ENCODE results near the gene GALNTL6.

The GALNTL6 gene

DNA sequence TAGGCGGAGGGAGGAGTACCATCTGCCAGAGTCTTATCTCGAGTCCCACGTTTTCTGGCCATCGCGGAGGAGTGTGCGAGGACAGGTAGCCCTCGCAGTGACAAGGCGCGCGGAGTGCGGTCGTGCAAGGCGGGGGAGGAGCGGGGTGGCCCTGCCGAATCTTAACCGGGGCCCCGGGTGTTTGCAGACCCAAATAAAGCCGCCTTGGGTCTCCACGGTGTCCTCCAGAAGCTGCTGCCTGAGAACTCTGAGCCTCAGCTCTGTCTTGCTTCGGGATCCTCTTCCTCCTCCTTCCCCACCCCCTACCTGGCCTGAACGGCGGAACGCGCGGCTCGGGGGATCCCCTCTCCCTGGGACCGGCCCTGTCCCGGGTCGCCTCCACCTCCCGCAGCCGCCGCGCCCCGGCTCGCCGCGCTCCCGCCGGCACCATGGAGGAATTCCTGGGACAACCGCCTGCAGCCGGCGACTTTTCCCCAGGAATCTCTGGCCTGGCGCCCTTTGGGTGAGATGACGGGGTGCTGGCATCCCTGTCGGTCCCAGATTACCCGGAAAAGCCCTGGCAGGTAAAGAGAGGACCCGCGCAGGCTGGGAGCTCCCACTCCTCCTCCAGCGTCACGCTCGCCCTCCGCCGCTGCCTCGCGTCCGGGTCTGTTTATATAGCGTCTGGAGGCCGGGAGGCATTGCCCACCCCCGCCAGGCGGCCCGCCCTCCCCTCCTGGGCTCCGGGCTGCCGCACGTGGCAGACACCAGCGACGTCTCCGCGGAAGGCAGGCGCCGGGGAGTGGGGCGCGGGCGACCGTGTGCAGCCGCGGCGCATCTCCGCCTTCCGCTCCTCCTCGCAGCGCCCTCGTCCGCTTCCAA is at the start of gene GALNTL6:
Gene GALNTL6 (plus strand): TSS at position 740 of the 861 bp plus-strand sequence.
- no peak for DNase-seq

DNA sequence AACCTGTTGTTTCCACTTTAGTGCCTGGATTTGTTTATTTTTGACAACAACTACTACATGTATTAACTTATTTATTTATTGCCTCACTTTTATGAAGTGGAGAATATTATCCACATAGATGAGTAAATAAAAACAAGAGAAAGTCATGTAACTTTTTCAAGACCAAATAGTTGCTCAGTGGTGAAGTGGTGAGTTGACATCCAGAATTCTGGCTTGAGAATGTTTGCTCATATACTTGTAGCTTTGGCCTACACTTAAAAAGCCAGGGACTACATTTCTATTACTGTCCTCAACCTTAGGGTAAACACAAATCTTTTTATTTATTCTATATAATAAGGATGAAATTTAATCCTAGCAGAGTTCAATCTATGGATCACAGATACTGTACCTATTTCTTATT is 47.7 kb upstream of the GALNTL6 start:
- DNase-seq = no peak

DNA sequence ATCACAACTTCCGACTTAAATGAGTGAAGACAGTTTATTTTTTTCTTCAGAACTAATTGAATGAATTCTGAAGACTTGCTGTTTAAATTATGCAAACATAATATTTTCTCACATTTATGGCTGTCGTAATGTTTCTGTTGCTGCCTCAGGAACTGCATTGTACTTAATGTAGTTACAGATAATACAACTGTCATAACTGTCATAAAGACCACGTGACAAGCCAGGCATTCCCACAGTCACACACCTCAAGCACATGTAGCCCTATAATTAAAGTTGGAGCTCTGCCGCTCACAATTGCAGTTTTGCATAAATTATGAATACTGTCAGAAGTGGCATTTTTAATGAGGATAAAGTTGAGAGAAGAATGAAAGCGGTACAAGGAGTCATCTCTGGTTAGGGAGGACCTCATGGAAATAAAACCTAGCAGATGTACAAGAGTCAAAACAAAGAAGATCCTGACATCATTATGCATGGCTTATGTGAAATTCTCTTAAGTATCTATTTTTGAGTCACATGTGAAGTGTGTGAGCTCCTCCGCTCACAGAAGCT is 38.5 kb upstream of the GALNTL6 start:
- DNase-seq = no peak

DNA sequence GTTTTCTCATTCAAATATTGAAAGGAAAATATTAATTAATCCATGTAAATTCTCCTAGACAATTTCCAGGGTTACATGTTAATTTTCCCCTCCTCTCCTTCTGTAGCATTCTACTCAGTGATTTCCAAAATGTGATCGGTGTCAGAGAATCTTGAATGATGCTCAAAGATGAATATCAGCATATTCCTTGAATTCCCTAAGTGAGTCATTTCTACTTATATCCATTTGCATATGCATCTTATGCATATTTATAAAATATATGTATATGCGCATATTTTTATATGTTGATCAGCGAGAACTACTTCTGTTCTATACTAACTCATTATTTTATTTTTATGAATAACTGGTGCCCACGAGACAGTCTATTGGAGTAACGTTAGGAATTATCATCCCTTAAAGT is 33.9 kb upstream of the GALNTL6 start:
- no peak for DNase-seq

DNA sequence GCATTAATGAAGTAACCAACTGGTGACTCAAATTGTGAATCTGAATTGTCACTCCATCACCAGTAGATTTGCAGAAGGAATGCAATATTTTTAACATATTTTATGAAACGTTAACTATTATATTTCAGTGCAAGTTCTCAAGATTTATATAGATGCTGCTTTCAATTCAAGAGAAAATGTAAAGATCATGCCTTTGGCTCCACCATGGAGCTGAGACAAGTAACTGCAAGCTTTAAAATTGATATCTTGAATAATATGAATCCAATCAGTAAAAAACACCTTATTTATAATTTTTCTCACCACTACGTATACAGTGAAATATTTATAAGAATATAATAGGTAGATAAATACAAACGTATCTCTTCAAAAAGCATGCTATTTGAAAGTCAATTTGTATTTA is 27.8 kb upstream of the GALNTL6 start:
- DNase-seq = no peak

DNA sequence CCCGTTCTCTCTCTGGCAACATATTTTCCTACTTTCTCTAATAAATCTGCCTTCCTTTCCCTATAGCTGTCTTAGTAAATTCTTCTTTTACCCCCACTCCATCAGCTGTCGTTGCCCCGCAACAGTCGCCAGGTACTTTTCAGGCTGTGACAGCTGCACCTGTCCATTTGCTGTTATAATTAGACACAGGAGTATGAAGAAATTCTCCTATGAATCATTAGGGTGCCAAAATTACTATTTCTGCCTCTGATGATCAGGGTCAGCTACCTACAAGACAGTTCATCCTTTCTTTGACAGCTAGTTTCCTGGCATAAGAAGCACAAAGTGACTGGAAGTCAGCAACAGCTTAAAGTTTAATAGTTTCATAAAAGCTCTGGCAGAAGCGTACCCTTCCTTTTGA is 19.5 kb upstream of the GALNTL6 start:
- no peak for DNase-seq

DNA sequence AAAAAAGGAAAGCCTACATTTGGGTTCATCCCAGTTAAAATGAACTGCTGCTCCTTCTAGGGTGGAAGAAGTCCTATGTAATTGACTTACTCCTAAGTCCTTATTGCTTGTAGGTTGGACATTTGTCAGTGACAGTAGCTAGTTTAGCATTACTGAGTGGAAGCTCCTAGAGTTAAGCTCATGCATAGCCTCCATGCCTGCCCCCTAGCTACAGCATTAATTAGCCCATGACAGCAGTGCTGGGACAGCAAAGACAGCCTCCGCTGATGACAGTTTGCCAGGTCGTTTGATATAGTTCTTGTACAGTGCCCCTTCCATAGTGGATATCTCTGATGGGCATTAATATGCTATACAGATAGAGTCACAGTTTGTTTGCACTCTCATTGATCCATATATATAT is 18.7 kb upstream of the GALNTL6 start:
- DNase-seq = no peak

DNA sequence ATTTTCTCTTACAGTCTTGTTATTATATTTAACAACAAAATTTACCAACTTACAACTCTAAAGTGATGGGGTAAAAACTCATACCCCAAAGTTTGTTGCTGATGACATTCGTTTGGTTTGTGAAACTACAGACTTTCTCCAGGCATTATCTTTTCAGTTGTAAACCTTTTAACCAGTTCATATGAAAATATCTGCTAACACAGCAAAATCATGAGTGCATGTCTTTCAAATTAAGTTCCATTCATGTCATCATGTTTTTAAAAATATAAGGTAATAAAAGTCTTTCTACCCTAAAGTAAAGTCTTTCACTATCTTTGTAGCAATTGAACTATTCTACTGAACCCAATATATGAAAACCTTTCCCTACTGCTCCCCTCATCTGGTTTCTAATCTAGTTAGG is 3.4 kb upstream of the GALNTL6 start:
- no peak for DNase-seq

DNA sequence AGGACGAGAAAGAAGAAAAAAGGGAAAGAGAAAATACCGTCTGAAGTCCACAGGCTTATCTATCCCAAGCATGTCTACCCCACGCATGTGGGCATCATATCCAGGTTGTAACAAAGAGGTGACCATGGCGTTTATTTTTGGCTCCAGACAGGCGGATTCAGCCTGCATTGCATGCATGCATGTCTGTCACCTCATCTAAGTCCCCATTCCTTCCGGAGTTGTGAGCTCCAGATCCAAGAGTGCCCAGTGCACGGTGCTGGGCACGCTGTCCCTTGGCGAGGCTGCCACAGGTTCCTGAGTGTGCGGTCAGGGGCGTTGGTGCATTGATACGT is 905 bp upstream of the GALNTL6 start:
- DNase-seq = no peak

DNA sequence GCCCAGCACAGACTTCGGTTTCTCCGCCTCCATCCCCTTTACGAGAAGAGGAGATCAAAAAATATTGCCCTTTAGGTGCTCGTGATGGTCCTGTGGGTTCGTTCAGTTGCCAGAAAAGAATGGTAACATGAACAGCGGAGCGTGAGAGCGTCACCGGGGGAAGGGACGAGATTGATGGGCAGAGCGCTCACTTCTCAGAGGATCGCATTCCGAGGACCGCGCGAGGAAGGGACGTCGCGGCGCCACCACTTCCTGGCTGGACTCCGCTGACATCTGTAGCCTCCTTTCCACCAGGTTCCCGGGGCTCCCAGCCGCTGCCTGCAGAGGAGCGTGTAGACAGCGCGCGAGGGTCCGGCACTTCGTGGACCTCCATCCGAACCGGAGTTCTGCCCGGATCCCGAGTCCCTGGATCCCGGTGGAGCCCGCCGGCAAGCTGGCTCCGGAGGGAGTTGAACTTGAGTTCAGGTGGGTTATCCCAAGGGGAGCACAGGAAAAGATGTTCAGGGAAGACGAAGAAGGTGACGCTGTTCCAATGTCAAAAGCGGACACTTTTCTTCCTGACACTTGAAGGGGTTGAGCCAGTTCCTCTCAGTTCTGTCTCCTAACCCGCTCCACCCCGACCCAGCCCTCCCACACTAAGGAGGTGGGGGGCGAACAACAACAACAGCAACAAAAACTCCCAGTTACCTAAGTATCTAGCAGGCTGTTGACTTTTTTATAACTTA is 484 bp downstream of the GALNTL6 start:
- no peak for DNase-seq

DNA sequence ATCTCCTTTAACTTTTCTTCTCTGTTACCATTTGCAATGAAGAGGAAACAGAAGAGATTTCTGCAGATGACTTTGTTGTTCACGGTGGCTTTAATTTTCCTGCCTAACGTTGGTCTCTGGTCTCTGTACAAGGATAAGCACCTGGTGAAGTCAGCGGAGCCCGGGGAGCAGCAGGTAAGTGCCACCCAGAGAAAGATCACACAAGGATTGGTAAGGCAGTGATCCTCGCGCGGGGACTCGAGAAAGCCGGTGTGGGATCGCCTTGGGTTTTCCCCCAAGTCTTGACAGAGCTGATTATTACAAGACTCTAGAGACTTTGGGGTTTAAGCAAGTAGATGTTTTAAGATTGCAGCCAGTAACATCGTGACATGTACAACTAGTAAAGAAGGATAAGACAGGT is 1.3 kb downstream of the GALNTL6 start:
- DNase-seq = no peak

DNA sequence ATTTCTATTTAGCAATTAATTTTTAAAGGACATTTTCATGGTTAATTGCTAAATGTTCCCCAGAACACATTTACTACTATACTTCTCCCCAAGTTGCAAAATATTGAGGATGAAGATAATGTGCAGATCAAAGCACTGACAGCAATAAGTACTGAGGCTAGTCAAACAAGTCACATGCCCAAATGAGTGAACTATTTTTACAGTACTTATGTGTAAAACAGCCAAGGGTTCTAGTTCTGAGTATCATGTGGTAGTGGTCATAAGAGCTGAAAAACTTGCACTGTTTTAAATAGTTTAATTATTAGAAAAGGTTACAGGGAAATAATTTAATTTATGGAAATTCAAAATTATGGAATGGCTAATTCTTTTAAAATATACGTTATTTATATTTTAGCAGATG is 3.8 kb downstream of the GALNTL6 start:
- no peak for DNase-seq

DNA sequence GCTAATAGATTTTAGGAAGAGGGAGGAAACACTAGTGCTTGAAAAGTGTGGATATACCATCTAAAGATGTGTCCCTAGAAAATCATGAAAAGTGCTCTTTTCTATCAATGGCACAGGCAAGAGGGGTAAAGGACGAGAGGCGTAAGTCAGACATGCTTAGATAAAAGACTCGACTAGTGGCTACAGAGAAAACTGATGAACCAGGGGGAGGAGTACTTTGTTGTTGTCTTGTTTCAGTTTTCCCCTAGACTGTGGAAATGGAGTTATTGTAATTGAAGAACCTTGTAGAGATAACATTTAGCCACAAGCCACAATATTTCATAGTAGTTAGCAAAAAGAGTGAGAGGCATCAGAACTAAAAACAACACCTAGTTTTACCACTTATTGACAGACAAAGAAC is 21.4 kb downstream of the GALNTL6 start:
- no peak for DNase-seq

DNA sequence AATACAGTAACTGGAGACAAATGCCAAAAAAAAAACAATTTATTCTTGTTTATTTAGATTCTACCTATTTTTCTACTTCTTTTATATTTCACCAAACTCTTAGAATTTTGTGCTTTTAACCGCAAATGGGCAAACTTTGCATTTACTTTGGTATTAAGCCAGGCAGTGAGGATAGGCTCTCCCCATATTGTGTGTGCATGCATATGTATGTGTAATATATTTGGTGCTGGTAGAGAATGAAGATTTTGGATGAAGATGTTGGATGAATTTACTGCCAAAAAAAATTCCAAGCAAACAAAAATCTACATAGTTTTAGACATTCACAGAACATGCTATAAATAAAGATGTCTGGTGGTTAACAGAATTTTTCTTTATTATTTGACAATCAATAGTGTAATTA is 30.3 kb downstream of the GALNTL6 start:
- DNase-seq = no peak

DNA sequence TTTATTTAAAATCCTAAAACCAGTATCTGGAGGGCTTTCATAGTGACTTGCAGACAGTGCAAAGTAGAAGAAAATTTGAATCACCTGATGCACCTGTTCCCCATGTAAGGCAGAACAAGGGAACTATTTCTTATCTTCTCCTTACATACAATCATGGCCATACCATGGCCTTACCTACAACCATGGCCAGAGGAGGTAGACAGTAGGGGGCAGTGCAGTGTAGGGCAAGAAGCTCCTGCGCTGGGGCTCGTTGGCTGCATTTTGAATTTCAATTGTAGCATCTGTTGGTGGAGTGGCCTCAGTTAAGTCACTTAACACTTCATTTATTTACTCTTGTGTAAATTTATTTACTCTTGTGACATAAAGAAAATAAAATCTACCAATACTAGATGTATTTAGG is 33.0 kb downstream of the GALNTL6 start:
- DNase-seq = no peak

DNA sequence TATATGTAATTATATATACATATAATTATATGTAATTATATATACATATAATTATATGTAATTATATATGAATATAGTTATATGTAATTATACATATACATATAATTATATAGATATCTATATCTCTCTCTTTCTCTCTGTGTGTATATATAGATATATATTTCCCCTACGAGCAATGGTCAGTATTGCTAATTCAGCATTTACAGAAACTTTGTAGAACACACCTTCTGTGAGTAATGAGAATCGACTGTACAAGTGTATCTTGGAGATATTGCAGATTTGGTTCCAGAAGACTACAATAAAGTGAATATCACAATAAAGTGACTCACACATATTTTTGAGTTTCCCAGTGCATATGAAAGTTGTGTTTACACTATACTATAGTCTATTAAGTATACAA is 33.7 kb downstream of the GALNTL6 start:
- no peak for DNase-seq

DNA sequence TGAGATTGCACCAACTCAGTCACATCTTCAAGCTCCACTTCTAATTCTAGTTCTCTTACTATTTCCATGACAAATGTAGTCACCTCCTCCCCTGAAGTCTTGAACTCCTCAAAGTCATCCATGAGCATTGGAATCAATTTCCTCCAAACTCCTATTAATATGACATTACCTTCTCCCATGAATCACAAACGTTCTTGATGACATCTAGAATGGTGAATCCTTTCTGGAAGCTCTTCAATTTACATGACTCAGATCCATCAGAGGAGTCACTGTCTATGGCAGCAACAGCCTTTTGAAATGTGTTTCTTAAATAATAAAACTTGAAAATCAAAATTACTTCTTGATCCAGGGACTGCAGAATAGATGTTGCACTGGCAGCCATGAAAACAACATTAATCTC is 34.5 kb downstream of the GALNTL6 start:
- no peak for DNase-seq

DNA sequence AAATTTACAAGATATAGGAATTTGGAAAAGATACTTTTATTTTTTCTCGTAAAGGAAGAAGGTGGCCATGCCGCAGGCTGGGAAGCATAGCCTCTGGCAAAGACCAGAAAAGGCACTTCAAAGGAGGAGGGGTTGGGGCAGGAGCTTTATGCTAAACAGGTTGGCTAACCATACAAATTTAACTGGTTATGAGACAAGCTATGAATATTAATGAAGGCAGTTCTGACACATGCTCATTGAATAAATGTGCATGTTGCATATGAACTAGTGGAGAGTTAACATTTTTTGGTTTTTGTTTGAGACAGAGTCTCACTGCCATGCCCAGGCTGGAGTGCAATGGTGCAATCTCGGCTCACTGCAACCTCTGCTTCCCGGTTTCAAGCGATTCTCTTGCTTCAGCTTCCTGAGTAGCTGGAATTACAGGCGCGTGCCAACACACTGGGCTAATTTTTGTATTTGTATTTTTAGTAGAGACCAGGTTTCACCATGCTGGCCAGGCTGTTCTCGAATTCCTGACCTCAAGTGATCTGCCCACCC is 36.5 kb downstream of the GALNTL6 start:
- no peak for DNase-seq

DNA sequence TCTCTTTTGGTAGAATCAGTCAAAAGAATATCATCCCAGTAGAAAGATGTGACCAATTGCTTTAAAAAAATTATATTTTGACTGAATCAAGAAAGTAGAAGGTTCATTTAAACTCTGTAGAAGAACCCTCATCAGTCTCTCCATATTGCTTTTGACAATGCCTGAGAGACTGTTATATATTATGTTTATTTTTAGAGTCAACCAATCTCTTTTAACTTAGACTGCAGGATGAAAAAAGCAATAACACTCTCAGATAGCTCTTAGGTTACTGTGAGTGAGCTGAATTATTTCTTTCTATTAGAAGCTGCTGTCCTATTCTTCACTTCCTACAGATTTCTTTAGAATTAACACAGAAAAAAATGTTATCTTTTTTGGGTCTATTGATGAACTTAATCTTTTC is 38.1 kb downstream of the GALNTL6 start:
- no peak for DNase-seq

DNA sequence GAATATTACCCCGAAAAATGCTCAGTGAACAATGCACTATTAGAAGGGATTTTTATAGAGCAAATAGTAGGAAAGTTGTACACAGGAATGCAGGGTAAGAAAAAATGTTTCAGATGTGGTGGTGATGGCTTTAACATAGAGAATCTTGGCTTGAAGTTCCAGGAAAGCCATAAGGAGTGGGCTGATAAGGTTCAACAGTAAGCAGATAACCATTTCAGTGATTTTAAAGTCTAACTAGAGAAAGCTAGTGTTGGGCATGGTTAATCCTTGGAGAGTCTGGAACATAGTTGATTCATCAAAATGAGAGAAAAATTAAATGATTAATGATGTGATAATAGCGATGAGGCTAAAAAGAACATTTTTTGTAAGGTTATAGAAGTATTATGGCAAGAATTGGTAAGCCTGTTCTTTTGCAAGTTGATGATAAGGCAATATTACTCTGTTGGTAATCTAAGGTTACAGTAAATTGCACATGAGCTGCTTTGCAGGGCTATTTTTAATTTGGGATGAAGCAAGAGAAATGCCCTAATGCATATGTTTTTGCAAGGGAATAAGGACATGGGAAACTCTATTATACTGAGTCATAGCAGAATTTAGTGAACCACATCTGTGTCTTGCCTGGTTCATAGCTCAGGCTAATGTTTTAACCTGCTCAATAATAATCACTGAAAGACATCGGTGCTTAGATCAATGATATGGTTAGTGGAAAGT is 44.3 kb downstream of the GALNTL6 start:
- no peak for DNase-seq

DNA sequence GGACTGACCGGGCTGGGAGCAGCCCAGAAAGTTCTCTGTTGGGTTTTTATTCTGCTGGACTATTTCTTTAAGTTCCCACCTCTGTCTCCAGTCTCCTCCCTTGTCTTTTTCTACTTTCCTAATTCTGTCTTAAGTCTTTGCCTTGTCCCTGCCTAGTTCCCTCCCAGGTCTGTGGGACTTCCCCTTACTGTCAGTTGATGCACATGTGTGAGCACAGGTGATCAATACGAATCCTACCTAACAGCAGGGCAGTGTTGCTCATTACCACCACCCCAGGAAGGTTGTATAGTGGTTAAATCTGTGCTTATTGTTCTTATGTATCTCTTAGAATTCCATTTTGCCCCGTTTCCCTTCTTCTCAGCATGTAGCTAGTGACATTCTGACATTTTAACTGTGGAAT is 62.1 kb downstream of the GALNTL6 start:
- DNase-seq = no peak

DNA sequence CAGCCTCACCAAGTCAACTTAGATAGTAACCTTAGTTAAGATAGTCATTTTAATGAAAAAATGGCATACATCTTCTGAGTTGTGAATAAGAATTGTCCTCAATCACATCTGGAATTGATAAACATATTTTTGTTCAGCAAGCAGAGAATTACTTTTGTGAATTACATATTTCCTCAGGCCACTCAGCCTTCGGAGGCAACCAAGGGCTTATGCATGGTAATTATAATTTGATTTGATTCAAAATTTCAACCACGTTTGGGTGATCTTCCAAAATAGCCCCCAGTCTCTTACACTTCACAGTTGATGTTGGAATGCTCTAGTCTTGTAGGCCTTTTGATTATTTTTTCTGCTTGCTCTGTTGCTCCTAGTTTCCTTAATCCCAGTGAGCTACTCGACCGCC is 63.4 kb downstream of the GALNTL6 start:
- DNase-seq = no peak

DNA sequence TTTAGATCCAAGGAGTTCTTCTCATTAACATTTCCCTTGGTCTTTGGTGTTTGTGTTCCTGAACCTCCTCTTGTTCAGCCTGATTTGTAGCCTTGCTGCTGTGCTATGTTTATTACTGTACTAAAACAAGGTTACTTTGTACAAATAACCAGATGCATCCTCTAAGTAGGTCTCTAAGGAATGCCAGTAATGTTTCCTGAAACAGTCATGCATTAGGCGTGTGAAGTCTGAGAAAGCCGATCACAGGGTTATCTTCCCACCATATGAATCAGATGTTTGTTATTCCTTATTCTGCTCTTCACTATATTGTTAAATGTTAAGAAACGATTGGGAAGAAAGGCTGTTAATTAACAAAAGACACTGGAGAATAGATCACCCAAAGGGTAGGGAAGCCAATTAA is 66.9 kb downstream of the GALNTL6 start:
- DNase-seq = no peak

DNA sequence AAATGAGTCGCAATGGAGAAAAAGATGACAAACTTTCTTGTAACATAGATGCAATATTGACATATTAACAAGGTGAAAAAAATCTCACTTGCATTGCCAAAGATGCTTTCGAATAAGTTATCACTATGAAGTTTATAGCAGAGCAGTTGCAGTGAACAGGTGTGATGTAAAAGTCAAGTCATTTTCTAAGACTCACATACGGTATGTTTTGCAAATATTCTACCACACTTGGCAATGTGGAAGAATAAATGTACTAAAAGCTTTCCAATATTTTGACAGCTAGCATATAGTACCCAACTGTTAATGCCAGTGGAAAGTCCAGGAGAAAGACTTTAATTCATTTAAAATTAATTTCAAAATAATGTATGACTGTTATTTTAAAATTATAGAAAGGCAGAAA is 76.5 kb downstream of the GALNTL6 start:
- DNase-seq = no peak
